HEK293 (cell line): ENCODE measurements around the gene MBOAT7.

Experiments used
- GLIS1 ChIP-seq: fragments of 450-650 bp; formaldehyde crosslinking; IDR thresholded peaks from 2 replicates; pipeline ENCODE4 v1.5.1; 2016; ENCODE audit warnings: missing biosample characterization, missing genetic modification characterization
- GLIS2 ChIP-seq: fragments of 450-650 bp; formaldehyde crosslinking; IDR thresholded peaks from 2 replicates; pipeline ENCODE4 v1.5.1; 2016; ENCODE audit warnings: missing biosample characterization, missing genetic modification characterization
- KLF16 ChIP-seq: fragments of 450-650 bp; formaldehyde crosslinking; IDR thresholded peaks from 2 replicates; pipeline ENCODE4 v1.5.1; 2017; ENCODE audit warnings: missing biosample characterization, missing genetic modification characterization
- ZBTB7A ChIP-seq: fragments of 450-650 bp; formaldehyde crosslinking; IDR thresholded peaks from 2 replicates; pipeline ENCODE4 v1.5.1; 2016; ENCODE audit warnings: low read depth, missing biosample characterization, missing genetic modification characterization
- ZFP37 ChIP-seq: fragments of 450-650 bp; formaldehyde crosslinking; IDR thresholded peaks from 2 replicates; pipeline ENCODE4 v1.5.1; 2016; ENCODE audit warnings: missing biosample characterization, missing genetic modification characterization
- ZIC2 ChIP-seq: fragments of 450-650 bp; formaldehyde crosslinking; IDR thresholded peaks from 2 replicates; pipeline ENCODE4 v1.5.1; 2016; ENCODE audit warnings: missing biosample characterization, missing genetic modification characterization
- ZNF660 ChIP-seq: fragments of 450-650 bp; IDR thresholded peaks from 2 replicates; pipeline ENCODE4 v1.5.1; 2018; ENCODE audit warnings: missing biosample characterization, mild to moderate bottlenecking, missing genetic modification characterization
- ZNF747 ChIP-seq: fragments of 450-650 bp; formaldehyde crosslinking; IDR thresholded peaks from 2 replicates; pipeline ENCODE4 v1.5.1; 2016; ENCODE audit warnings: missing biosample characterization, missing genetic modification characterization
- ZSCAN30 ChIP-seq: fragments of 450-650 bp; IDR thresholded peaks from 2 replicates; pipeline ENCODE4 v1.5.1; 2018; ENCODE audit warnings: missing biosample characterization, mild to moderate bottlenecking, missing genetic modification characterization, moderate library complexity
- ZXDB ChIP-seq: fragments of 450-650 bp; formaldehyde crosslinking; IDR thresholded peaks from 2 replicates; pipeline ENCODE4 v1.5.1; 2016; ENCODE audit warnings: missing biosample characterization, missing genetic modification characterization
- TF ChIP-seq, protein P1 (sequence below): fragments of 450-650 bp; formaldehyde crosslinking; IDR thresholded peaks from 2 replicates; pipeline ENCODE4 v1.5.1; 2016; ENCODE audit warnings: missing biosample characterization, missing genetic modification characterization
- TF ChIP-seq, protein P2 (sequence below): fragments of 450-650 bp; formaldehyde crosslinking; IDR thresholded peaks from 2 replicates; pipeline ENCODE4 v1.5.1; 2016; ENCODE audit warnings: missing biosample characterization, missing genetic modification characterization
- TF ChIP-seq, protein P3 (sequence below): fragments of 450-650 bp; formaldehyde crosslinking; IDR thresholded peaks from 2 replicates; pipeline ENCODE4 v1.5.1; 2017; ENCODE audit warnings: missing biosample characterization, missing genetic modification characterization
- TF ChIP-seq, protein P4 (sequence below): fragments of 450-650 bp; formaldehyde crosslinking; IDR thresholded peaks from 2 replicates; pipeline ENCODE4 v1.5.1; 2016; ENCODE audit warnings: missing biosample characterization, missing genetic modification characterization

The MBOAT7 gene

DNA sequence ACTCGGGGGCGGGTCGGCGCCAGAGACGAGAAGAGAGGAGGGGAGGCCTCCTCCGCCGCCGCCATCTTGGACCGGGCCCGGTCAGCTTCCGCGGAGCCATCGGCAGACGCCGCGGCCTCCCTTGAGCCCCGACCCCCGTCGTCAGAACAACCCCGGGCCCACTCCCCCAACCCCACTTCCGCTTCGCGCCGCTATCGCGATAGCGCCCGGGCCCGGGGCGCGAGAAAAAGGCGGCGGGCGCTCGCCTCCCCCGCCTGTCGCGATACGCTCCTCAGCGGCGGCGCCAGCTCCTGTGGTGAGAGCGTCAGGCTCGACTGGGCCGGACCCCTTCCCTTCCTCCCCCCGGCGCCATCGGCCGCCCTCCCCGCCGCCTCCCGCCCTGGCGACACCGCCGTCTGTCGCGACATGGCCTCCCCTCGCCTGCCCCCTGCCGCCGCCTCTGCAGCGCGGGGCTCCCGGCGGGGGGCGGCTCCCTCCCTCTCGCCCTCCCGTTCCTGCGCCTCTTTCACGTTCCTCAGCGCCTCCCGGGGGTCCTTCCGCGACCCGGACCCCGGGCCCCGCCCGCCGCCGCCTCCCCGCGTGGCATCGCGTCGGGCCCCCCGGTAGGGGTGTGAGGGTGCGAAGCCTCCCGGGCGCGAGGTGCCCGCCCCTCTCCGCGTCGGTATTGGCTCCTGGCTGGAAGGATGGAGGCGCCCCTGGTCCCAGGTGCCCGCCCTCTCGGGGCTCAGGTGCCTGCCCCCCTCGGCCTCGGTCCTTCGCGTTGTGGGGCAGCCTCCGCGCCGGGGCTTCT, 51.5 kb downstream of the MBOAT7 start, which contains the start of gene CNOT3 (continued):
- TF ChIP-seq ZIC2 (tag by site-specific recombination), result peak; percentile 27; the same call in 1 of the 2 replicates
- TF ChIP-seq ZFP37 (tag by site-specific recombination), result 0 out of 2 replicates have a peak, but pooled peaks have one; percentile 33
- 0 out of 2 replicates have a peak, but pooled peaks have one; percentile 56 for TF ChIP-seq ZBTB7A
- TF ChIP-seq, protein P1, sequence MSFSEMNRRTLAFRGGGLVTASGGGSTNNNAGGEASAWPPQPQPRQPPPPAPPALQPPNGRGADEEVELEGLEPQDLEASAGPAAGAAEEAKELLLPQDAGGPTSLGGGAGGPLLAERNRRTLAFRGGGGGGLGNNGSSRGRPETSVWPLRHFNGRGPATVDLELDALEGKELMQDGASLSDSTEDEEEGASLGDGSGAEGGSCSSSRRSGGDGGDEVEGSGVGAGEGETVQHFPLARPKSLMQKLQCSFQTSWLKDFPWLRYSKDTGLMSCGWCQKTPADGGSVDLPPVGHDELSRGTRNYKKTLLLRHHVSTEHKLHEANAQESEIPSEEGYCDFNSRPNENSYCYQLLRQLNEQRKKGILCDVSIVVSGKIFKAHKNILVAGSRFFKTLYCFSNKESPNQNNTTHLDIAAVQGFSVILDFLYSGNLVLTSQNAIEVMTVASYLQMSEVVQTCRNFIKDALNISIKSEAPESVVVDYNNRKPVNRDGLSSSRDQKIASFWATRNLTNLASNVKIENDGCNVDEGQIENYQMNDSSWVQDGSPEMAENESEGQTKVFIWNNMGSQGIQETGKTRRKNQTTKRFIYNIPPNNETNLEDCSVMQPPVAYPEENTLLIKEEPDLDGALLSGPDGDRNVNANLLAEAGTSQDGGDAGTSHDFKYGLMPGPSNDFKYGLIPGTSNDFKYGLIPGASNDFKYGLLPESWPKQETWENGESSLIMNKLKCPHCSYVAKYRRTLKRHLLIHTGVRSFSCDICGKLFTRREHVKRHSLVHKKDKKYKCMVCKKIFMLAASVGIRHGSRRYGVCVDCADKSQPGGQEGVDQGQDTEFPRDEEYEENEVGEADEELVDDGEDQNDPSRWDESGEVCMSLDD (tag by site-specific recombination), result 0 out of 2 replicates have a peak, but pooled peaks have one; percentile 15
- TF ChIP-seq, protein P2, sequence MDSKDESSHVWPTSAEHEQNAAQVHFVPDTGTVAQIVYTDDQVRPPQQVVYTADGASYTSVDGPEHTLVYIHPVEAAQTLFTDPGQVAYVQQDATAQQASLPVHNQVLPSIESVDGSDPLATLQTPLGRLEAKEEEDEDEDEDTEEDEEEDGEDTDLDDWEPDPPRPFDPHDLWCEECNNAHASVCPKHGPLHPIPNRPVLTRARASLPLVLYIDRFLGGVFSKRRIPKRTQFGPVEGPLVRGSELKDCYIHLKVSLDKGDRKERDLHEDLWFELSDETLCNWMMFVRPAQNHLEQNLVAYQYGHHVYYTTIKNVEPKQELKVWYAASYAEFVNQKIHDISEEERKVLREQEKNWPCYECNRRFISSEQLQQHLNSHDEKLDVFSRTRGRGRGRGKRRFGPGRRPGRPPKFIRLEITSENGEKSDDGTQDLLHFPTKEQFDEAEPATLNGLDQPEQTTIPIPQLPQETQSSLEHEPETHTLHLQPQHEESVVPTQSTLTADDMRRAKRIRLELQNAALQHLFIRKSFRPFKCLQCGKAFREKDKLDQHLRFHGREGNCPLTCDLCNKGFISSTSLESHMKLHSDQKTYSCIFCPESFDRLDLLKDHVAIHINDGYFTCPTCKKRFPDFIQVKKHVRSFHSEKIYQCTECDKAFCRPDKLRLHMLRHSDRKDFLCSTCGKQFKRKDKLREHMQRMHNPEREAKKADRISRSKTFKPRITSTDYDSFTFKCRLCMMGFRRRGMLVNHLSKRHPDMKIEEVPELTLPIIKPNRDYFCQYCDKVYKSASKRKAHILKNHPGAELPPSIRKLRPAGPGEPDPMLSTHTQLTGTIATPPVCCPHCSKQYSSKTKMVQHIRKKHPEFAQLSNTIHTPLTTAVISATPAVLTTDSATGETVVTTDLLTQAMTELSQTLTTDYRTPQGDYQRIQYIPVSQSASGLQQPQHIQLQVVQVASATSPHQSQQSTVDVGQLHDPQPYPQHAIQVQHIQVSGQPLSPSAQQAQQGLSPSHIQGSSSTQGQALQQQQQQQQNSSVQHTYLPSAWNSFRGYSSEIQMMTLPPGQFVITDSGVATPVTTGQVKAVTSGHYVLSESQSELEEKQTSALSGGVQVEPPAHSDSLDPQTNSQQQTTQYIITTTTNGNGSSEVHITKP (tag by site-specific recombination), result no peak
- no peak for TF ChIP-seq ZNF747 (tag by site-specific recombination)
- TF ChIP-seq GLIS1 (tag by site-specific recombination), result peak; percentile 87
- no peak for TF ChIP-seq ZSCAN30 (tag by site-specific recombination)
- peak; percentile 47; the same call in 1 of the 2 replicates for TF ChIP-seq KLF16 (tag by site-specific recombination)
- TF ChIP-seq, protein P3, sequence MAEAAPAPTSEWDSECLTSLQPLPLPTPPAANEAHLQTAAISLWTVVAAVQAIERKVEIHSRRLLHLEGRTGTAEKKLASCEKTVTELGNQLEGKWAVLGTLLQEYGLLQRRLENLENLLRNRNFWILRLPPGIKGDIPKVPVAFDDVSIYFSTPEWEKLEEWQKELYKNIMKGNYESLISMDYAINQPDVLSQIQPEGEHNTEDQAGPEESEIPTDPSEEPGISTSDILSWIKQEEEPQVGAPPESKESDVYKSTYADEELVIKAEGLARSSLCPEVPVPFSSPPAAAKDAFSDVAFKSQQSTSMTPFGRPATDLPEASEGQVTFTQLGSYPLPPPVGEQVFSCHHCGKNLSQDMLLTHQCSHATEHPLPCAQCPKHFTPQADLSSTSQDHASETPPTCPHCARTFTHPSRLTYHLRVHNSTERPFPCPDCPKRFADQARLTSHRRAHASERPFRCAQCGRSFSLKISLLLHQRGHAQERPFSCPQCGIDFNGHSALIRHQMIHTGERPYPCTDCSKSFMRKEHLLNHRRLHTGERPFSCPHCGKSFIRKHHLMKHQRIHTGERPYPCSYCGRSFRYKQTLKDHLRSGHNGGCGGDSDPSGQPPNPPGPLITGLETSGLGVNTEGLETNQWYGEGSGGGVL (tag by site-specific recombination), result 0 out of 2 replicates have a peak, but pooled peaks have one; percentile 13
- peak; percentile 55 for TF ChIP-seq GLIS2 (tag by site-specific recombination)
- TF ChIP-seq, protein P4, sequence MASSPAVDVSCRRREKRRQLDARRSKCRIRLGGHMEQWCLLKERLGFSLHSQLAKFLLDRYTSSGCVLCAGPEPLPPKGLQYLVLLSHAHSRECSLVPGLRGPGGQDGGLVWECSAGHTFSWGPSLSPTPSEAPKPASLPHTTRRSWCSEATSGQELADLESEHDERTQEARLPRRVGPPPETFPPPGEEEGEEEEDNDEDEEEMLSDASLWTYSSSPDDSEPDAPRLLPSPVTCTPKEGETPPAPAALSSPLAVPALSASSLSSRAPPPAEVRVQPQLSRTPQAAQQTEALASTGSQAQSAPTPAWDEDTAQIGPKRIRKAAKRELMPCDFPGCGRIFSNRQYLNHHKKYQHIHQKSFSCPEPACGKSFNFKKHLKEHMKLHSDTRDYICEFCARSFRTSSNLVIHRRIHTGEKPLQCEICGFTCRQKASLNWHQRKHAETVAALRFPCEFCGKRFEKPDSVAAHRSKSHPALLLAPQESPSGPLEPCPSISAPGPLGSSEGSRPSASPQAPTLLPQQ (tag by site-specific recombination), result no peak; the same call in 1 of the 2 replicates
- peak; percentile 14; the same call in 1 of the 2 replicates for TF ChIP-seq ZXDB
- 0 out of 2 replicates have a peak, but pooled peaks have one; percentile 22 for TF ChIP-seq ZNF660 (tag by site-specific recombination)
